ENCODE data around the gene SKOR1. TPM values are rescaled to one million over a fixed set of nuclear protein-coding genes. Genes with fewer than 3 reads are reported as not detected.

SKOR1 gene
- total and polyA plus RNA-seq, 2 of the 13 experiments (the other 11 are each of a cell fraction or from before 2014, with no cell fraction given) = 0.09 to 0.11 TPM

- no peak for TF ChIP-seq CHCHD3 (CRISPR knock-in tag; IDR thresholded peaks at IDR 0.05)
- no peak for TF ChIP-seq ZNF562 (CRISPR knock-in tag; IDR thresholded peaks at IDR 0.05; ENCODE audit: borderline replicate concordance)
- TF ChIP-seq SKIL (CRISPR knock-in tag; IDR thresholded peaks at IDR 0.05; ENCODE audit: borderline replicate concordance) = no peak
- no peak for TF ChIP-seq ZGPAT (CRISPR knock-in tag; IDR thresholded peaks at IDR 0.05)
- 0 out of 2 replicates have a peak, but pooled peaks have one; percentile 12 for TF ChIP-seq ZNF12 (CRISPR knock-in tag; IDR thresholded peaks at IDR 0.05)
- TF ChIP-seq ATF2 (CRISPR knock-in tag; IDR thresholded peaks at IDR 0.05) = peak; percentile 30; the same call in 1 of the 2 replicates
- no peak for TF ChIP-seq UBTF (CRISPR knock-in tag; IDR thresholded peaks at IDR 0.05)
- 0 out of 2 replicates have a peak, but pooled peaks have one; percentile 7 for TF ChIP-seq RFX3 (CRISPR knock-in tag; IDR thresholded peaks at IDR 0.05)
- TF ChIP-seq TFDP1 (CRISPR knock-in tag; IDR thresholded peaks at IDR 0.05; ENCODE audit: borderline replicate concordance) = no peak
- TF ChIP-seq HOMEZ (CRISPR knock-in tag; IDR thresholded peaks at IDR 0.05; ENCODE audit: low read depth) = peak; percentile 2; the same call in 1 of the 2 replicates
- TF ChIP-seq HOXA9 (CRISPR knock-in tag; IDR thresholded peaks at IDR 0.05; ENCODE audit: borderline replicate concordance) = no peak
- TF ChIP-seq FOXA3 (CRISPR knock-in tag; IDR thresholded peaks at IDR 0.05) = no peak
- no peak for TF ChIP-seq TBX2 (CRISPR knock-in tag; IDR thresholded peaks at IDR 0.05; ENCODE audit: borderline replicate concordance)
These were observed 14.2 kb downstream of the SKOR1 start (continued) for GRCh38 chr15:67839499-67839928.

Data from HepG2 (cell line).